HG02981 (cell line): ENCODE results near the gene FPR1.

Experiments used
- ATAC-seq: cut with Tn5 transposase; IDR thresholded peaks from one replicate; pipeline ENCODE4 v1.9.1; 2021; ENCODE audit warnings: mild to moderate bottlenecking, moderate library complexity; ENCODE audit not compliant: unreplicated experiment

The FPR1 gene

DNA sequence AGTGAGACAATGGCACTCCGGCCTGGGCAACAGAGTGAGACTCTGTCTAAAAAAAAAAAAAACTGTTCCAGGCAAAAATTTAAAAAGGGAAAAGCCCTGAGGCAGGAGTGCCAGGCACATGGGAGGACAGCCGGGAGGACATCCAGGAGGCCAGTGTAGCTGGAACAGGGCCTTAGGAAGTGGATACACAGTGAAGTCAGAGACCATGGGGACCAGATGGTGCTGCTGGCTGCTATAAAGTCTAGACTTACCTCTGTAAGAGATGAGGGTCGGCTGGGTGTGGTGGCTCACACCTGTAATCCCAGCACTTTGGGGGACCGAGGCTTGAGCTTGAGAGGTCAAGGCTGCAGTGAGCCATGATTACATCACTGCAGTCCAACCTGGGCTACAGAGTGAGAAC is 42.9 kb downstream of the FPR1 start:
- no peak for ATAC-seq

DNA sequence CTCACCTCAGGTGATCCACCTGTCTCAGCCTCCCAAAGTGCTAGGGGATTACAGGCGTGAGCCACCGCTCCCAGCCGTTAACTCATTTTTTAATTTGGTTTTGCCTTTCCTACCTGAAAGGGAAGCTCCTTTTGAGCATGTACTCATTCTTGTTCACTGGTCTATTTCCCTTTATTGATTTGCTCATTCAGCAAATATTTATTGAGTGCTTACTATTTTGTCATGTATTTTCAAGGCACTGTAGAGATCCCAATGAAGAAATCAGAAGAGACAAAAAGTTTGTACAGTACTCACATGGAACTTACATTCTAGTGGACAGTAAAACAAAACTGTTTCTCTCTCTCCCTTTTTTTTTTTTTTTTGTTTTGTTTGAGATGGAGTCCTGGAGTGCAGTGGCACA is 44.8 kb downstream of the FPR1 start:
- ATAC-seq = no peak

- ATAC-seq = no peak
These were observed 45.4 kb downstream of the FPR1 start for GRCh38 chr19:51706296-51706695.

- ATAC-seq = no peak
These were observed 47.1 kb downstream of the FPR1 start for GRCh38 chr19:51704626-51705025.

DNA sequence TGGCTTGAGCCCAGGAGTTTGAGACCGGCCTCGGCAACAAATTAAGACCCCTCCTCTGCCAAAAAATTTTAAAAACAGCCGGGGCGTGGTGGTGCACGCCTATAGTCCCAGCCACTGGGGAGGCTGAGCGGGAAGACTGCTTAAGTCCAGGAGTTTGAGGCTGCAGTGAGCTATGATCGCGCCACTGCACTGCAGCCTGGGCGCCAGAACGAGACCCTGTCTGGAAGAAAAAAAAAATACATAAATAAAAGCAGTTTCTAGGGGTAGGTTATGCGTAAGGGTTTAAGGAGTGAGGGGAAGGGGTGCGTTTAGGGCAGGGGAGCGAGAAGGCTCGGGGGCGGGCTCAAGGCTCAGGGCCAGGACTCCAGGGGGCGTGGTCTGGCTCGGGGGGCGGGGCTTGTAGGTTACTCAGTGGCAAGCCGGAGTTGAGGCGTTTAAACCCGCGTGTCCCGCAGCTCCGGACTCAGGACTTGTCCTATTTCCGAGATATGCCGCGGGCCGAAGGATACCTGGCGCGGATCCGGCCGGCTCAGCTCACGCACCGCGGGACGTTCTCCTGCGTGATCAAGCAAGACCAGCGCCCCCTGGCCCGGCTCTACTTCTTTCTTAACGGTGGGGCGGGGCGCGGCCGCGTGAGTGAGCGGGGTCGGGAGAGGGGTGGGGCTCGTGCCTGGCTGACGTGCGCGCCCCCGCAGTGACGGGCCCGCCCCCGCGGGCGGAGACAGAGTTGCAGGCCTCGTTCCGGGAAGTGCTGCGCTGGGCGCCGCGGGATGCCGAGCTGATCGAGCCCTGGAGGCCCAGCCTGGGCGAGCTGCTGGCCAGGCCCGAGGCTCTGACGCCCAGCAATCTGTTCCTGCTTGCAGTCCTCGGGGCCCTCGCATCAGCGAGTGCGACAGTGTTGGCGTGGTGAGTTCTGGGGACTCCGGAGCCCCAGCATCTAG is 47.8 kb downstream of the FPR1 start:
- peak; percentile 91 for ATAC-seq

DNA sequence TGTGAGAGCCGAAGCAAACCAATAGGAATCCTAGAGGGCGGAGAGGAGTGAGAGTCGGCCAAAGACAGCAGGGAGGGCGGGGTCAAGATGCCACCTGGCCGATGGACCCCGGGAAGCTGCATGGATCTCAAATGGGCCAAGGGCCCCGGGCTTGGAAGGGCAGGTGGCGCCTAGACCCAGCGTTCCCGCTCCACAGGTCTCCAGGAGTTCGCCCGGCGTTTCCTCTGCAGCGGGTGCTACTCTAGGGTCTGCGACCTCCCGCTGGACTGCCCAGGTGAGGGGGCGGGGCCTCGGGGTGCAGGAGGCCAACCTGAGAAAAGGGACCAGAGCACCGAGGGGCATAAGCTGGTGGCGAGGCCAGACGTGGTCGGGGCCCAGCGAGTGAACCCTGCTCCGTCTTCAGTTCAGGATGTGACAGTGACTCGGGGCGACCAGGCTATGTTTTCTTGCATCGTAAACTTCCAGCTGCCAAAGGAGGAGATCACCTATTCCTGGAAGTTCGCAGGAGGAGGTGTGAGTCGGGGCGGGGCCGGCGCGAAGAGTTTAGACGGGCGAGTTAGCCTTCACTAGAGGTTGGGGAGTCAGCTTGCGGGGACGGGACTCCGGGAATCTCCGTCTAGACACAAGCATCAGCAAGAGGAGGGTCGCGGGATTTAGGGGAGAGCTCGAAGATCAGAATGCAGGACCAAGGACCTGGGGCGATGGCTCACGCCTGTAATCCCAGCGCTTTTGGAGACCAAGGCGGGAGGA is 48.7 kb downstream of the FPR1 start:
- no peak for ATAC-seq

GRCh38 chr19:51702103-51702824 is 49.4 kb downstream of the FPR1 start:
- no peak for ATAC-seq

DNA sequence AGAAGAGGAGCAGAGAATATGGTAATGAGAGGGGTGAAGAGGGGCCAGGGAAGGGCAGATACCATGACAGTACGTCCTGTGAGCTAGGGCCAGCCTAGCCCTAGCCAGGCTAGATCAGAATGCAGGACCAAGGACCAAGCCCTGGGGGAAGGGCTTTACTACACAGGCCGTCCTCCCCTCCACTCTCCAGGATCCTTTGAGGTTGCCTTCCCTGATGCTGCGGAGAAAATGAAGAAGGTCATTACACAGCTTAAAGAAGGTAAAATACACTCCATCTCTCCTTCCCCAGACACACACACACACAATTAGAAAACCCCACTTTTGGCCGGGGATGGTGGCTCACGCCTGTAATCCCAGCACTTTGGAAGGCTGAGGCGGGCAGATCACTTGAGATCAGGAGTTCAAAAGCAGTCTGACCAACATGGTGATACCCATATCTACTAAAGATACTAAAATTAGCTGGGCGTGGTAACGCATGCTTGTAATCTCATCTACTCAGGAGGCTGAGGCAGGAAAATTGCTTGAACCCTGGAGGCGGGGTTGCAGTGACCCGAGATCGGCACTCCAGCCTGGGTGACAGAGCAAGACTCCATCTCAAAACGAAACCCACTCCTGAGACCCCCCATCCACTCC is 50.1 kb downstream of the FPR1 start:
- ATAC-seq = no peak

GRCh38 chr19:51699170-51699569 is 52.5 kb downstream of the FPR1 start:
- no peak for ATAC-seq

DNA sequence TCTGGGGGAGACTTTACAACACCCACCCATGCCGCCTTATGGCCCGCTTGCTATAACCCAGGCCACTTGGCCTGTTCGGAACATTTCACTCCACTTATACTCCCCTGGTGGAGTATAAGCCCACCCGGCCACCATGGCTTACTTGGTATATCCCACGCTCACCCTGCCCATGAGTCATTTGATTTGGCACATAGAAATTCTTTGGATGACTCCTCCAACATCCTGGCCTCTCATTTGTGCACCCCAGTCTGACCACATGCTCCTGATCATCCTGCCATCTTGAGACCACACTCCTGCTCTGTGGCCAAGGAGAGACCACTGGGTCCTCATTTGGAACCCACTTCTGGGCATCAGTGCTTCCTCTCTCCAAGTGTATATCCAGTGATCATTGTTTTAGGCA is 53.4 kb downstream of the FPR1 start:
- ATAC-seq = no peak

GRCh38 chr19:51697169-51697776 is 54.4 kb downstream of the FPR1 start:
- no peak for ATAC-seq

DNA sequence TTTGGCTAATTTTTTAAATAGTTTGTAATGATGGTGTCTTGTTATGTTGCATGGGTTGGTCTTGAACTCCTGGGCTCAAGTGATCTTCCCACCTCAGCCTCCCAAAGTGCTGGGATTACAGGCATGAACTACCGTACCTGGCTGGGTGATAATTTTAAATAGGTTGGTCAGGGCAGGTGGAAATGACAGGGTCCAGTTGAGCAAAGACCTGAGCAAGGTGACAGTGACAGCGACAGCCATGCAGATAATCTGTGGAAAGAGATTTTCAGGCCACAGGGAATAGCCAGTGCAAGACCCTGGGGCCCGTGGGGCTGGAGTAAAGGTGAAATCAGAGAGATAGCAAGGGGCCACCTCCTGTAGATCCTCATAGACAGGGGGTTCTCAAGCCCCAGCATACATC is 55.1 kb downstream of the FPR1 start:
- no peak for ATAC-seq
